GM18909 (cell line): Measurements from ENCODE around the gene ADAMTS17.

ENCODE experiments used
- ATAC-seq: cut with Tn5 transposase; IDR thresholded peaks from one replicate; pipeline ENCODE4 v1.9.1; 2021; ENCODE audit warnings: mild to moderate bottlenecking; ENCODE audit not compliant: unreplicated experiment, poor library complexity

The ADAMTS17 gene

GRCh38 chr15:100156201-100156600, 185.6 kb downstream of the ADAMTS17 start:
- ATAC-seq: no peak

- ATAC-seq: no peak
These were observed 187.4 kb downstream of the ADAMTS17 start for GRCh38 chr15:100154338-100154737.

GRCh38 chr15:100152463-100152862, 189.3 kb downstream of the ADAMTS17 start:
- ATAC-seq: no peak

- ATAC-seq: no peak
These were observed 190.9 kb downstream of the ADAMTS17 start for GRCh38 chr15:100150906-100151305.

GRCh38 chr15:100147828-100148227, 193.9 kb downstream of the ADAMTS17 start:
- no peak for ATAC-seq

GRCh38 chr15:100143378-100143777, 198.4 kb downstream of the ADAMTS17 start:
- no peak for ATAC-seq

GRCh38 chr15:100141311-100142001, 200.3 kb downstream of the ADAMTS17 start:
- no peak for ATAC-seq

GRCh38 chr15:100140527-100141308, 201.1 kb downstream of the ADAMTS17 start:
- ATAC-seq: no peak

GRCh38 chr15:100134586-100134985, 207.2 kb downstream of the ADAMTS17 start:
- no peak for ATAC-seq

GRCh38 chr15:100134089-100134583, 207.6 kb downstream of the ADAMTS17 start:
- no peak for ATAC-seq

- no peak for ATAC-seq
These were observed 208.8 kb downstream of the ADAMTS17 start for GRCh38 chr15:100133001-100133400.

GRCh38 chr15:100132309-100132708, 209.5 kb downstream of the ADAMTS17 start:
- ATAC-seq: no peak

GRCh38 chr15:100131321-100132224, 210.2 kb downstream of the ADAMTS17 start:
- no peak for ATAC-seq

GRCh38 chr15:100129677-100130076, 212.1 kb downstream of the ADAMTS17 start:
- no peak for ATAC-seq

- no peak for ATAC-seq
These were observed 216.2 kb downstream of the ADAMTS17 start for GRCh38 chr15:100125401-100126191.

- no peak for ATAC-seq
These were observed 216.8 kb downstream of the ADAMTS17 start for GRCh38 chr15:100124936-100125335.

GRCh38 chr15:100124361-100124760, 217.4 kb downstream of the ADAMTS17 start:
- no peak for ATAC-seq

- no peak for ATAC-seq
These were observed 218.2 kb downstream of the ADAMTS17 start for GRCh38 chr15:100123611-100124010.

- no peak for ATAC-seq
These were observed 220.5 kb downstream of the ADAMTS17 start for GRCh38 chr15:100121285-100121684.

- ATAC-seq: no peak
These were observed 221.7 kb downstream of the ADAMTS17 start for GRCh38 chr15:100120111-100120510.
